ENCODE results near the gene LARP7.

LARP7 gene

GRCh38 chr4:112680996-112681395, 44.1 kb downstream of the LARP7 start (continued):
- TF ChIP-seq ZNF23 (tag by site-specific recombination; IDR thresholded peaks at IDR 0.05; ENCODE audit: borderline replicate concordance) (no peak), ZNF426 (tag by site-specific recombination; IDR thresholded peaks at IDR 0.05) (no peak), PRDM10 (tag by site-specific recombination; IDR thresholded peaks at IDR 0.05) (no peak)

DNA sequence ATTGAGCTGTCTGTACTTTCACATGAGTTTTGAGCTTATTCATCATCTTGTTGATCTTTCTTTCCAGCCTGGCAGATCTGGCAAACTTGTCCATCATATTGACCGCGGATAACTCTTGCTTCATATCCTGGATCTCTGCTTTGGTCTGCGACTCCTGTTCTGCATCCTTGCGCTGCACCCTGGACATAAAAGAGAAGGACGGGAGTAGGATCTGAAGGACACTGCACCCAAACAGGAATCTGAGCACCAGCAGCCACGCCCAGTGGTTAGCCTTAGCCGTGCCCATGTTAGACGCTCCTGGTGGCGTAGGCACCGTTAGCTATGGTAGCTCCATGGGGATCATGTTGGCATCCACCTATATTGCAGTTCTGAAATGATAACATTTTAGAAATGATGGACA, 56.6 kb downstream of the LARP7 start:
- no peaks in the 10 kb centered on the region for H3K36me3 ChIP-seq (ENCODE audit: control insufficient read depth in 2 of 2, insufficient read depth in 1 of 2, low read length in 2 of 2)
- no peak overlapping the region for H3K4me3 ChIP-seq (ENCODE audit: low read depth, low read length)
- no peaks in the 10 kb centered on the region for H3K9me3 ChIP-seq (ENCODE audit: control insufficient read depth, insufficient read depth, low read depth, low read length)
- POLR2A ChIA-PET, result no interaction called here
- H3K4me1 ChIP-seq (ENCODE audit: control insufficient read depth, insufficient read depth, low read length), result no peaks in the 10 kb centered on the region
- CTCF ChIA-PET, result no interaction called here
- H3K27ac ChIP-seq (ENCODE audit: extremely low read depth, low read depth, low read length), result no peak overlapping the region
- TF ChIP-seq ZNF19 (tag by site-specific recombination; IDR thresholded peaks at IDR 0.05; ENCODE audit: low read depth), result no peak
- TF ChIP-seq ZNF561 (tag by site-specific recombination; IDR thresholded peaks at IDR 0.05; ENCODE audit: borderline replicate concordance), result no peak
- TF ChIP-seq ZSCAN18 (tag by site-specific recombination; IDR thresholded peaks at IDR 0.05), result no peak

DNA sequence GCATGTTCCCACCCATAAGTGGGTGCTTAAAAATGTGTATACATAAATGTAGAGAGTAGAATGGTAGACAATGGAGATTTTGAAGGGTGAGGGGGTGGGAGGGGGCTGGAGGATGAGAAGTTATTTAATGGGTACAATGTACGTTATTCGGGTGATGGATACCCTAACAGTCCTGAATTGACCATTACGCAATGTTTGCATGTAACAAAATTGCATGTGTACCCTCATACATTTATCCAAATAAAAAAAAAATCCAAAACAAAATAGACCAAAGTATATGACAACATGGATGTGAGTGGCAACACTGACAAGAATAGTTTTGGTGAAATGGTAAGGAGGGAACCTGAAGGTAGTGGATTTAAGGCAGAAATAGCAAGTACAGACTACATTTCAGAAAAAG, 63.7 kb downstream of the LARP7 start:
- H3K4me1 ChIP-seq (ENCODE audit: control insufficient read depth, insufficient read depth, low read length), result no peaks in the 10 kb centered on the region
- no peaks in the 10 kb centered on the region for H3K36me3 ChIP-seq (ENCODE audit: control insufficient read depth in 2 of 2, insufficient read depth in 1 of 2, low read length in 2 of 2)
- H3K4me3 ChIP-seq (ENCODE audit: low read depth, low read length), result no peak overlapping the region
- POLR2A ChIA-PET, result no interaction called here
- no peaks in the 10 kb centered on the region for H3K9me3 ChIP-seq (ENCODE audit: control insufficient read depth, insufficient read depth, low read depth, low read length)
- CTCF ChIA-PET, result no interaction called here
- no peak for TF ChIP-seq MZF1 (tag by site-specific recombination; IDR thresholded peaks at IDR 0.05; ENCODE audit: borderline replicate concordance)
- TF ChIP-seq, protein P1, sequence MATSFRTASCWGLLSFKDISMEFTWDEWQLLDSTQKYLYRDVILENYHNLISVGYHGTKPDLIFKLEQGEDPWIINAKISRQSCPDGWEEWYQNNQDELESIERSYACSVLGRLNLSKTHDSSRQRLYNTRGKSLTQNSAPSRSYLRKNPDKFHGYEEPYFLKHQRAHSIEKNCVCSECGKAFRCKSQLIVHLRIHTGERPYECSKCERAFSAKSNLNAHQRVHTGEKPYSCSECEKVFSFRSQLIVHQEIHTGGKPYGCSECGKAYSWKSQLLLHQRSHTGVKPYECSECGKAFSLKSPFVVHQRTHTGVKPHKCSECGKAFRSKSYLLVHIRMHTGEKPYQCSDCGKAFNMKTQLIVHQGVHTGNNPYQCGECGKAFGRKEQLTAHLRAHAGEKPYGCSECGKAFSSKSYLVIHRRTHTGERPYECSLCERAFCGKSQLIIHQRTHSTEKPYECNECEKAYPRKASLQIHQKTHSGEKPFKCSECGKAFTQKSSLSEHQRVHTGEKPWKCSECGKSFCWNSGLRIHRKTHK (tag by site-specific recombination; IDR thresholded peaks at IDR 0.05), result no peak
- TF ChIP-seq ZNF626 (tag by site-specific recombination; IDR thresholded peaks at IDR 0.05), result no peak
- TF ChIP-seq ZBTB20 (tag by site-specific recombination; IDR thresholded peaks at IDR 0.05), result no peak
- no peak for TF ChIP-seq GLIS2 (tag by site-specific recombination; IDR thresholded peaks at IDR 0.05)
- no peak for TF ChIP-seq ZNF16 (tag by site-specific recombination; IDR thresholded peaks at IDR 0.05; ENCODE audit: low read depth)
- TF ChIP-seq IKZF3 (tag by site-specific recombination; IDR thresholded peaks at IDR 0.05), result no peak
- no peak for TF ChIP-seq ZNF133 (tag by site-specific recombination; IDR thresholded peaks at IDR 0.05)
- TF ChIP-seq ZNF654 (tag by site-specific recombination; IDR thresholded peaks at IDR 0.05; ENCODE audit: low read depth), result no peak
- TF ChIP-seq, protein P2, sequence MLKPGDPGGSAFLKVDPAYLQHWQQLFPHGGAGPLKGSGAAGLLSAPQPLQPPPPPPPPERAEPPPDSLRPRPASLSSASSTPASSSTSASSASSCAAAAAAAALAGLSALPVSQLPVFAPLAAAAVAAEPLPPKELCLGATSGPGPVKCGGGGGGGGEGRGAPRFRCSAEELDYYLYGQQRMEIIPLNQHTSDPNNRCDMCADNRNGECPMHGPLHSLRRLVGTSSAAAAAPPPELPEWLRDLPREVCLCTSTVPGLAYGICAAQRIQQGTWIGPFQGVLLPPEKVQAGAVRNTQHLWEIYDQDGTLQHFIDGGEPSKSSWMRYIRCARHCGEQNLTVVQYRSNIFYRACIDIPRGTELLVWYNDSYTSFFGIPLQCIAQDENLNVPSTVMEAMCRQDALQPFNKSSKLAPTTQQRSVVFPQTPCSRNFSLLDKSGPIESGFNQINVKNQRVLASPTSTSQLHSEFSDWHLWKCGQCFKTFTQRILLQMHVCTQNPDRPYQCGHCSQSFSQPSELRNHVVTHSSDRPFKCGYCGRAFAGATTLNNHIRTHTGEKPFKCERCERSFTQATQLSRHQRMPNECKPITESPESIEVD (tag by site-specific recombination; IDR thresholded peaks at IDR 0.05), result no peak
- TF ChIP-seq ZFP37 (tag by site-specific recombination; IDR thresholded peaks at IDR 0.05), result no peak
- TF ChIP-seq BCL11B (tag by site-specific recombination; IDR thresholded peaks at IDR 0.05; ENCODE audit: low read depth), result no peak
- no peak for TF ChIP-seq ZNF791 (tag by site-specific recombination; IDR thresholded peaks at IDR 0.05)
- TF ChIP-seq ZBTB17 (tag by site-specific recombination; IDR thresholded peaks at IDR 0.05), result no peak
- TF ChIP-seq, protein P3, sequence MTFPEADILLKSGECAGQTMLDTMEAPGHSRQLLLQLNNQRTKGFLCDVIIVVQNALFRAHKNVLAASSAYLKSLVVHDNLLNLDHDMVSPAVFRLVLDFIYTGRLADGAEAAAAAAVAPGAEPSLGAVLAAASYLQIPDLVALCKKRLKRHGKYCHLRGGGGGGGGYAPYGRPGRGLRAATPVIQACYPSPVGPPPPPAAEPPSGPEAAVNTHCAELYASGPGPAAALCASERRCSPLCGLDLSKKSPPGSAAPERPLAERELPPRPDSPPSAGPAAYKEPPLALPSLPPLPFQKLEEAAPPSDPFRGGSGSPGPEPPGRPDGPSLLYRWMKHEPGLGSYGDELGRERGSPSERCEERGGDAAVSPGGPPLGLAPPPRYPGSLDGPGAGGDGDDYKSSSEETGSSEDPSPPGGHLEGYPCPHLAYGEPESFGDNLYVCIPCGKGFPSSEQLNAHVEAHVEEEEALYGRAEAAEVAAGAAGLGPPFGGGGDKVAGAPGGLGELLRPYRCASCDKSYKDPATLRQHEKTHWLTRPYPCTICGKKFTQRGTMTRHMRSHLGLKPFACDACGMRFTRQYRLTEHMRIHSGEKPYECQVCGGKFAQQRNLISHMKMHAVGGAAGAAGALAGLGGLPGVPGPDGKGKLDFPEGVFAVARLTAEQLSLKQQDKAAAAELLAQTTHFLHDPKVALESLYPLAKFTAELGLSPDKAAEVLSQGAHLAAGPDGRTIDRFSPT (tag by site-specific recombination; IDR thresholded peaks at IDR 0.05), result no peak
- H3K27ac ChIP-seq (ENCODE audit: extremely low read depth, low read depth, low read length), result no peak overlapping the region

Measured in HEK293 (cell line).